GM12878 (cell line): ENCODE results near the gene PXT1. TPM values are rescaled to one million over a fixed set of nuclear protein-coding genes. Genes with fewer than 3 reads are reported as not detected.

ENCODE experiments used
- ATAC-seq: fragments of 200-7000 bp; cut with Tn5 transposase; 3 replicates; pipeline ENCODE4 v1.9.1; 2020; ENCODE audit warnings: mild to moderate bottlenecking, moderate library complexity
- BruUV-seq: library from RNA; stranded (reverse); fragments of 400-500 nt; replicated peaks from 2 replicates; lab custom pipeline; 2021; lab: Mats Ljungman, UMichigan
- CTCF ChIA-PET: fragments of 300-600 bp; sonication (Branson Sonifier 250); formaldehyde crosslinking; extraction: SDS; loops from one replicate; lab custom pipeline; 2021; ENCODE audit warnings: inconsistent platforms; lab: Yijun Ruan, JAX
- POLR2A ChIA-PET: fragments of 350-600 bp; formaldehyde crosslinking; extraction: SDS; loops from one replicate; lab custom pipeline; 2021; ENCODE audit warnings: inconsistent platforms; lab: Charles Lee
- RAD21 ChIA-PET: fragments of 300-600 bp; sonication (Branson Sonifier 250); formaldehyde crosslinking; loops from one replicate; lab custom pipeline; 2023; ENCODE audit warnings: antibody characterized with exemption; ENCODE audit not compliant: unreplicated experiment; lab: Charles Lee
- SMC1A ChIA-PET: fragments of 300-600 bp; sonication (Branson Sonifier 250); formaldehyde crosslinking; loops from one replicate; lab custom pipeline; 2023; ENCODE audit not compliant: unreplicated experiment, uncharacterized antibody; lab: Charles Lee
- DNase-seq: peaks from one replicate; pipeline ENCODE4 v3.0.0-alpha.2; 2011; ENCODE audit warnings: low read depth, low spot score
- FAIRE-seq: peaks from 3 replicates; lab custom pipeline; 2011; peaks lifted over from hg19 to GRCh38; lab: Jason Lieb, UNC
- H2AFZ ChIP-seq: 2 replicates; pipeline ENCODE4 v1.6.0; 2011; ENCODE audit warnings: low read depth, low read length, control low read depth; ENCODE audit not compliant: control insufficient read depth
- H3K27ac ChIP-seq: 2 replicates; pipeline ENCODE4 v1.5.1; 2011; ENCODE audit warnings: control low read depth; ENCODE audit not compliant: control insufficient read depth, insufficient read depth
- H3K27me3 ChIP-seq, 2 experiments: replicated peaks in 1 of 2; 2 replicates each; pipeline versions ENCODE4 v1.6.0 to v1.6.1; 2011; ENCODE audit warnings: low read length in 1 of 2; ENCODE audit not compliant: control insufficient read depth in 2 of 2, insufficient read depth in 2 of 2
- H3K36me3 ChIP-seq, 2 experiments: 2 replicates each; pipeline ENCODE4 v1.5.1; 2011; ENCODE audit warnings: low read length in 1 of 2; ENCODE audit not compliant: control insufficient read depth in 2 of 2, insufficient read depth in 2 of 2
- H3K4me1 ChIP-seq: 2 replicates; pipeline ENCODE4 v1.6.1; 2011; ENCODE audit warnings: mild to moderate bottlenecking, low read length, moderate library complexity, mixed read lengths; ENCODE audit not compliant: control insufficient read depth, insufficient read depth
- H3K4me2 ChIP-seq: 2 replicates; pipeline ENCODE4 v1.6.0; 2011; ENCODE audit warnings: control low read depth; ENCODE audit not compliant: control insufficient read depth, insufficient read depth
- H3K4me3 ChIP-seq: fragments of 200-600 bp; sonication (generic); 2 replicates; pipeline ENCODE4 v1.5.1; 2016
- H3K79me2 ChIP-seq: 2 replicates; pipeline ENCODE4 v1.6.0; 2011; ENCODE audit warnings: low read length; ENCODE audit not compliant: control insufficient read depth, insufficient read depth
- H3K9ac ChIP-seq: 2 replicates; pipeline ENCODE4 v1.8.0; 2011; ENCODE audit warnings: low read length, control low read depth, mixed read lengths; ENCODE audit not compliant: control insufficient read depth, insufficient read depth
- H3K9me3 ChIP-seq: replicated peaks from 3 replicates; pipeline ENCODE4 v1.5.1; 2011; ENCODE audit warnings: mild to moderate bottlenecking, low read length; ENCODE audit not compliant: control insufficient read depth, insufficient read depth
- H4K20me1 ChIP-seq: 2 replicates; pipeline ENCODE4 v1.6.0; 2011; ENCODE audit not compliant: control insufficient read depth, insufficient read depth
- CBX3 ChIP-seq: fragments of 200-600 bp; sonication (generic); IDR thresholded peaks from 2 replicates; pipeline ENCODE4 v1.6.1; 2016; ENCODE audit warnings: low read depth, borderline replicate concordance
- CHD2 ChIP-seq: IDR thresholded peaks from 2 replicates; pipeline ENCODE4 v1.6.1; 2011; ENCODE audit warnings: low read depth, low read length, improper control_type of control experiment, borderline replicate concordance
- FOS ChIP-seq: IDR thresholded peaks from 3 replicates; pipeline ENCODE4 v1.6.1; 2011; ENCODE audit warnings: borderline replicate concordance; ENCODE audit not compliant: insufficient read length; ENCODE audit errors: extremely low read depth
- HDAC6 ChIP-seq: fragments of 200-600 bp; sonication (generic); IDR thresholded peaks from one replicate; pipeline ENCODE4 v1.8.0; 2017; ENCODE audit warnings: antibody characterized with exemption; ENCODE audit not compliant: unreplicated experiment
- IKZF2 ChIP-seq, 2 experiments: fragments of 450-650 bp; IDR thresholded peaks; 2 replicates each; pipeline ENCODE4 v1.6.1; 2017; ENCODE audit warnings: mild to moderate bottlenecking in 2 of 2, moderate library complexity in 2 of 2
- JUNB ChIP-seq: IDR thresholded peaks from 2 replicates; pipeline ENCODE4 v1.6.1; 2016; ENCODE audit warnings: antibody characterized with exemption, mild to moderate bottlenecking
- KDM1A ChIP-seq: fragments of 200-600 bp; sonication (generic); IDR thresholded peaks from 2 replicates; pipeline ENCODE4 v1.6.1; 2016; ENCODE audit warnings: borderline replicate concordance
- NR2F1 ChIP-seq: fragments of 450-650 bp; conservative IDR thresholded peaks from 2 replicates; pipeline ENCODE4 v1.6.1; 2017; ENCODE audit warnings: mild to moderate bottlenecking
- POLR2AphosphoS2 ChIP-seq: IDR thresholded peaks from 2 replicates; pipeline ENCODE4 v1.6.1; 2011; ENCODE audit warnings: low read depth, mild to moderate bottlenecking, low read length, improper control_type of control experiment, moderate library complexity
- RCOR1 ChIP-seq: conservative IDR thresholded peaks from 2 replicates; pipeline ENCODE4 v1.6.1; 2012; ENCODE audit warnings: low read depth, low read length, improper control_type of control experiment
- SUPT20H ChIP-seq: IDR thresholded peaks from 2 replicates; pipeline ENCODE4 v1.6.1; 2011; ENCODE audit warnings: low read depth, mild to moderate bottlenecking, low read length, moderate library complexity, borderline replicate concordance; ENCODE audit not compliant: control insufficient read depth
- TBL1XR1 ChIP-seq: IDR thresholded peaks from 2 replicates; pipeline ENCODE4 v1.6.1; 2012; ENCODE audit warnings: low read depth, low read length, improper control_type of control experiment
- TCF3 ChIP-seq: IDR thresholded peaks from 2 replicates; pipeline ENCODE4 v1.6.1; 2012; ENCODE audit warnings: low read depth, mild to moderate bottlenecking, low read length, borderline replicate concordance; ENCODE audit not compliant: insufficient read depth
- in situ Hi-C: fragments of 300-500 bp; cut with MboI; formaldehyde crosslinking; loops from 9 replicates; pipeline ENCODE4 v1.14.3; 2018; ENCODE audit warnings: mixed read lengths
- intact Hi-C: fragments of 100-400 bp; cut with micrococcal nuclease; formaldehyde crosslinking; loops from one replicate; pipeline ENCODE4 v1.14.2; 2022; ENCODE audit not compliant: unreplicated experiment
- polyA plus RNA-seq, 11 experiments: library from polyadenylated mRNA; depleted of rRNA in 4 of 11; unstranded in 6 of 11; stranded (reverse) in 5 of 11; fragments of >200 nt; fragmentation: Nextera tagmentation in 4 of 11; fragmentation: Illumina TruSeq in 1 of 11; extraction: Ambion mirVana in 4 of 11; extraction: Trizol in 1 of 11; gene quantifications; 1 replicate in 1 of 11; 2 replicates in 10 of 11; pipeline versions ENCODE4 v1.2.1 to v1.2.3, GENCODE V29; 2011 to 2016; ENCODE audit warnings: inconsistent platforms in 2 of 11, missing spikeins in 2 of 11, low read depth in 1 of 11
- total RNA-seq, 4 experiments: library from RNA; depleted of rRNA in 3 of 4; stranded (reverse); fragments of >200 nt in 3 of 4; fragmentation: Illumina TruSeq in 1 of 4; extraction: Trizol in 1 of 4; gene quantifications; 2 replicates each; pipeline versions ENCODE4 v1.2.1 to v1.2.3, GENCODE V29; 2013 to 2021
- TF ChIP-seq, protein P1 (sequence below): fragments of 450-650 bp; IDR thresholded peaks from 2 replicates; pipeline ENCODE4 v1.6.1; 2017; ENCODE audit warnings: antibody characterized with exemption, mild to moderate bottlenecking, moderate library complexity
- TF ChIP-seq, protein P2 (sequence below): IDR thresholded peaks from 2 replicates; pipeline ENCODE4 v1.6.1; 2011; ENCODE audit warnings: low read depth, low read length, improper control_type of control experiment, borderline replicate concordance
- TF ChIP-seq, protein P3 (sequence below): IDR thresholded peaks from 2 replicates; pipeline ENCODE4 v1.6.1; 2011; ENCODE audit warnings: borderline replicate concordance, low read depth, mild to moderate bottlenecking, moderate library complexity, low read length; ENCODE audit not compliant: insufficient read depth, poor library complexity, severe bottlenecking
- TF ChIP-seq, protein P4 (sequence below): fragments of 450-650 bp; IDR thresholded peaks from 2 replicates; pipeline ENCODE4 v1.6.1; 2018; ENCODE audit warnings: mild to moderate bottlenecking, low read depth, moderate library complexity; ENCODE audit not compliant: partially characterized antibody

Gene PXT1
- total and polyA plus RNA-seq, 10 of the 15 experiments (the other 5 are each of a cell fraction or from before 2014, with no cell fraction given): 0.27 to 2.9 (median 0.50) TPM

DNA sequence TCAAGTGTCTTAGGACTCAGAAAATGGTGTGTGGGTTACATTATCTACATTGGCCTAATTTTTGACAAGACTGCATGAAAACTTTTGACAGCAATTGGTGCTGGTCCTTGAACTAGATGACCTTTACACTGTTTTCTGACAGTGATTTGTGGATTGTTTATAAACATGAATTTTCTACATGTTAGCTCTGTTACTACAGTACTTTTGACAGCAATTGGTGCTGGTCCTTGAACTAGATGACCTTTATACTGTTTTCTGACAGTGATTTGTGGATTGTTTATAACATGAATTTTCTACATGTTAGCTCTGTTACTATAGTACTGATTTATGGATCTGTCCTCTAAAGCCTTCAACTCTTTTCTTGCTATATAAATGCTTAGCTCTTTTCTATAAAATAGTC lies 16.8 kb upstream of the PXT1 start:
- Histone ChIP-seq H3K4me2 (no peak overlapping the region), H3K9ac (no peak overlapping the region), H3K27me3 (no peaks in the 10 kb centered on the region), H3K27ac (no peak overlapping the region), H3K36me3 (peaks cover 0 to 2% of the 10 kb centered on the region in 2 experiments; a peak in 1 of 4 replicates), H3K4me1 (no peaks in the 10 kb centered on the region), H3K9me3 (no peaks in the 10 kb centered on the region), H3K79me2 (peaks cover 32% of the 10 kb centered on the region), H2AFZ (no peak overlapping the region), H4K20me1 (no peaks in the 10 kb centered on the region), H3K4me3 (no peak overlapping the region)
- ChIA-PET SMC1A (interaction anchor here (0.8 to 3.6 kb wide), 6 partner anchors 10 to 120 kb away, joined by 3 to 14 read pairs (median 4); partner anchors contain the start of gene KCTD20), CTCF (interaction anchor here (1.2 to 1.5 kb wide), 3 partner anchors 9 to 300 kb away, joined by 3 to 4 read pairs (median 3); no protein-coding TSS in a partner anchor), RAD21 (interaction anchor here (0.7 kb wide), 1 partner anchor 38 kb away, joined by 3 read pairs; no protein-coding TSS in a partner anchor), POLR2A (interaction anchor here (0.5 kb wide), 1 partner anchor 323 kb away, joined by 3 read pairs; no protein-coding TSS in a partner anchor)
- no peak for DNase-seq
- no peak for FAIRE-seq
- BruUV-seq: no TSS peak
- in situ Hi-C loops (no loop called here), intact Hi-C loops (no loop called here)
- no peak for ATAC-seq
- TF ChIP-seq HDAC6 (no peak), TCF3 (no peak), FOS (no peak), IKZF2 (IDR thresholded peaks at IDR 0.05) (no peak), NR2F1 (no peak), CBX3 (no peak), CHD2 (no peak), SUPT20H (no peak), KDM1A (no peak), RCOR1 (no peak), POLR2AphosphoS2 (no peak), TBL1XR1 (no peak), JUNB (no peak)
- TF ChIP-seq, protein P1, sequence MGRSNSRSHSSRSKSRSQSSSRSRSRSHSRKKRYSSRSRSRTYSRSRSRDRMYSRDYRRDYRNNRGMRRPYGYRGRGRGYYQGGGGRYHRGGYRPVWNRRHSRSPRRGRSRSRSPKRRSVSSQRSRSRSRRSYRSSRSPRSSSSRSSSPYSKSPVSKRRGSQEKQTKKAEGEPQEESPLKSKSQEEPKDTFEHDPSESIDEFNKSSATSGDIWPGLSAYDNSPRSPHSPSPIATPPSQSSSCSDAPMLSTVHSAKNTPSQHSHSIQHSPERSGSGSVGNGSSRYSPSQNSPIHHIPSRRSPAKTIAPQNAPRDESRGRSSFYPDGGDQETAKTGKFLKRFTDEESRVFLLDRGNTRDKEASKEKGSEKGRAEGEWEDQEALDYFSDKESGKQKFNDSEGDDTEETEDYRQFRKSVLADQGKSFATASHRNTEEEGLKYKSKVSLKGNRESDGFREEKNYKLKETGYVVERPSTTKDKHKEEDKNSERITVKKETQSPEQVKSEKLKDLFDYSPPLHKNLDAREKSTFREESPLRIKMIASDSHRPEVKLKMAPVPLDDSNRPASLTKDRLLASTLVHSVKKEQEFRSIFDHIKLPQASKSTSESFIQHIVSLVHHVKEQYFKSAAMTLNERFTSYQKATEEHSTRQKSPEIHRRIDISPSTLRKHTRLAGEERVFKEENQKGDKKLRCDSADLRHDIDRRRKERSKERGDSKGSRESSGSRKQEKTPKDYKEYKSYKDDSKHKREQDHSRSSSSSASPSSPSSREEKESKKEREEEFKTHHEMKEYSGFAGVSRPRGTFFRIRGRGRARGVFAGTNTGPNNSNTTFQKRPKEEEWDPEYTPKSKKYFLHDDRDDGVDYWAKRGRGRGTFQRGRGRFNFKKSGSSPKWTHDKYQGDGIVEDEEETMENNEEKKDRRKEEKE: no peak
- TF ChIP-seq, protein P2, sequence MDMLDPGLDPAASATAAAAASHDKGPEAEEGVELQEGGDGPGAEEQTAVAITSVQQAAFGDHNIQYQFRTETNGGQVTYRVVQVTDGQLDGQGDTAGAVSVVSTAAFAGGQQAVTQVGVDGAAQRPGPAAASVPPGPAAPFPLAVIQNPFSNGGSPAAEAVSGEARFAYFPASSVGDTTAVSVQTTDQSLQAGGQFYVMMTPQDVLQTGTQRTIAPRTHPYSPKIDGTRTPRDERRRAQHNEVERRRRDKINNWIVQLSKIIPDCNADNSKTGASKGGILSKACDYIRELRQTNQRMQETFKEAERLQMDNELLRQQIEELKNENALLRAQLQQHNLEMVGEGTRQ: no peak
- TF ChIP-seq, protein P3, sequence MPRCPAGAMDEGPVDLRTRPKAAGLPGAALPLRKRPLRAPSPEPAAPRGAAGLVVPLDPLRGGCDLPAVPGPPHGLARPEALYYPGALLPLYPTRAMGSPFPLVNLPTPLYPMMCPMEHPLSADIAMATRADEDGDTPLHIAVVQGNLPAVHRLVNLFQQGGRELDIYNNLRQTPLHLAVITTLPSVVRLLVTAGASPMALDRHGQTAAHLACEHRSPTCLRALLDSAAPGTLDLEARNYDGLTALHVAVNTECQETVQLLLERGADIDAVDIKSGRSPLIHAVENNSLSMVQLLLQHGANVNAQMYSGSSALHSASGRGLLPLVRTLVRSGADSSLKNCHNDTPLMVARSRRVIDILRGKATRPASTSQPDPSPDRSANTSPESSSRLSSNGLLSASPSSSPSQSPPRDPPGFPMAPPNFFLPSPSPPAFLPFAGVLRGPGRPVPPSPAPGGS: no peak
- TF ChIP-seq, protein P4, sequence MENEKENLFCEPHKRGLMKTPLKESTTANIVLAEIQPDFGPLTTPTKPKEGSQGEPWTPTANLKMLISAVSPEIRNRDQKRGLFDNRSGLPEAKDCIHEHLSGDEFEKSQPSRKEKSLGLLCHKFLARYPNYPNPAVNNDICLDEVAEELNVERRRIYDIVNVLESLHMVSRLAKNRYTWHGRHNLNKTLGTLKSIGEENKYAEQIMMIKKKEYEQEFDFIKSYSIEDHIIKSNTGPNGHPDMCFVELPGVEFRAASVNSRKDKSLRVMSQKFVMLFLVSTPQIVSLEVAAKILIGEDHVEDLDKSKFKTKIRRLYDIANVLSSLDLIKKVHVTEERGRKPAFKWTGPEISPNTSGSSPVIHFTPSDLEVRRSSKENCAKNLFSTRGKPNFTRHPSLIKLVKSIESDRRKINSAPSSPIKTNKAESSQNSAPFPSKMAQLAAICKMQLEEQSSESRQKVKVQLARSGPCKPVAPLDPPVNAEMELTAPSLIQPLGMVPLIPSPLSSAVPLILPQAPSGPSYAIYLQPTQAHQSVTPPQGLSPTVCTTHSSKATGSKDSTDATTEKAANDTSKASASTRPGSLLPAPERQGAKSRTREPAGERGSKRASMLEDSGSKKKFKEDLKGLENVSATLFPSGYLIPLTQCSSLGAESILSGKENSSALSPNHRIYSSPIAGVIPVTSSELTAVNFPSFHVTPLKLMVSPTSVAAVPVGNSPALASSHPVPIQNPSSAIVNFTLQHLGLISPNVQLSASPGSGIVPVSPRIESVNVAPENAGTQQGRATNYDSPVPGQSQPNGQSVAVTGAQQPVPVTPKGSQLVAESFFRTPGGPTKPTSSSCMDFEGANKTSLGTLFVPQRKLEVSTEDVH: no peak
